ENCODE measurements around the gene FNDC1.

Gene FNDC1

GRCh38 chr6:159217595-159218275 lies 48.5 kb downstream of the FNDC1 start:
- Histone ChIP-seq H3K4me1 (ENCODE audit: insufficient read depth, low read length, severe bottlenecking) (peaks cover 3% of the 10 kb centered on the region), H3K9me3 (ENCODE audit: low read length) (no peaks in the 10 kb centered on the region), H3K27ac (ENCODE audit: low read depth, low read length, poor library complexity, severe bottlenecking) (no peak overlapping the region), H3K36me3 (ENCODE audit: insufficient read depth, low read length) (no peaks in the 10 kb centered on the region), H4K20me1 (ENCODE audit: insufficient read depth, low read length) (no peaks in the 10 kb centered on the region), H3K9ac (ENCODE audit: low read length) (no peak overlapping the region), H3K27me3 (ENCODE audit: insufficient read depth, low read length) (0 out of 2 replicates have a peak, but pooled peaks cover 10% of the 10 kb centered on the region), H3K4me2 (ENCODE audit: low read length) (peak overlapping the region; percentile 3; the same call in 1 of the 2 replicates), H2AFZ (ENCODE audit: low read length) (no peak overlapping the region), H3F3A (ENCODE audit: insufficient read depth, low read length) (no peaks in the 10 kb centered on the region), H3K9me2 (ENCODE audit: low read depth, low read length) (no peaks in the 10 kb centered on the region), H3K4me3 (ENCODE audit: low read depth, low read length, poor library complexity, severe bottlenecking) (no peak overlapping the region), H3K79me2 (ENCODE audit: insufficient read depth, low read length) (no peaks in the 10 kb centered on the region)
- TF ChIP-seq EZH2 (IDR thresholded peaks at IDR 0.05; ENCODE audit: borderline replicate concordance, low read length) = no peak
- TF ChIP-seq, protein P1, sequence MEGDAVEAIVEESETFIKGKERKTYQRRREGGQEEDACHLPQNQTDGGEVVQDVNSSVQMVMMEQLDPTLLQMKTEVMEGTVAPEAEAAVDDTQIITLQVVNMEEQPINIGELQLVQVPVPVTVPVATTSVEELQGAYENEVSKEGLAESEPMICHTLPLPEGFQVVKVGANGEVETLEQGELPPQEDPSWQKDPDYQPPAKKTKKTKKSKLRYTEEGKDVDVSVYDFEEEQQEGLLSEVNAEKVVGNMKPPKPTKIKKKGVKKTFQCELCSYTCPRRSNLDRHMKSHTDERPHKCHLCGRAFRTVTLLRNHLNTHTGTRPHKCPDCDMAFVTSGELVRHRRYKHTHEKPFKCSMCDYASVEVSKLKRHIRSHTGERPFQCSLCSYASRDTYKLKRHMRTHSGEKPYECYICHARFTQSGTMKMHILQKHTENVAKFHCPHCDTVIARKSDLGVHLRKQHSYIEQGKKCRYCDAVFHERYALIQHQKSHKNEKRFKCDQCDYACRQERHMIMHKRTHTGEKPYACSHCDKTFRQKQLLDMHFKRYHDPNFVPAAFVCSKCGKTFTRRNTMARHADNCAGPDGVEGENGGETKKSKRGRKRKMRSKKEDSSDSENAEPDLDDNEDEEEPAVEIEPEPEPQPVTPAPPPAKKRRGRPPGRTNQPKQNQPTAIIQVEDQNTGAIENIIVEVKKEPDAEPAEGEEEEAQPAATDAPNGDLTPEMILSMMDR (IDR thresholded peaks at IDR 0.05; ENCODE audit: low read length) = peak; percentile 57; the same call in 1 of the 2 replicates

GRCh38 chr6:159220093-159220492 lies 50.9 kb downstream of the FNDC1 start:
- H2AFZ ChIP-seq (ENCODE audit: low read length) = no peak overlapping the region

DNA sequence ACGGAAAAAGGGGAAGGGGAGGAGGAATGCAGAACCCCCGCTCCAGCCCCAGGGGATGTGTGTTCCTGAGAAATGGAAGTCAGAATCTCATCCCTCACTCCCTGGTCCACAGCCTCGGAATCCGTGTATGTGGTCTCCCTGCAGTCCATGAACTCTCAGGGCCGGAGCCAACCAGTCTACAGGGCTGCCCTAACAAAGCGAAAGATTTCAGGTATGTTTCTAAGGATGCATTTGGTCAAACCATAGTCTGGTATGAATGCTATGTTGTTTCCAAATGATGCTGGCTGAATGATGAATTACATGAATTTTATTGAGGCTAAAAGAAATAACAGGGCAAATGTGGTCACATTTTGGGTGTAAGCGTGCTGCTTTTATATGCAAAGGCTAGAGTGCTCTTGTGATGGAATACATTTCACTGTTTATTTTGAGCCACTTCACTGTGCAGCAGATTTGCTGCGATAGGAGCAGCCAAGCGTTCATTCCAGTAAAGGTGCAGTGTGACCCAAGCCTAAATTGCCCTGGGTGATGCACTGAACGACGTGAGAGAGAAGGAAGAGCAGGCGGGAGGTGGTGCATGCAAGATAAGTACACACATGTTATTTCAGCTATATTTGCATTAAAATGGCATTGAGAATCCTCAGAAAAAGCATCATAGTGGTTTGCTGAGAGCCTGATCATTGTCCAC lies 52.4 kb downstream of the FNDC1 start:
- H3K4me3 ChIP-seq (ENCODE audit: low read depth, low read length, poor library complexity, severe bottlenecking) = no peak overlapping the region
- H3K27ac ChIP-seq (ENCODE audit: low read depth, low read length, poor library complexity, severe bottlenecking) = no peak overlapping the region
- no peaks in the 10 kb centered on the region for H3K9me3 ChIP-seq (ENCODE audit: low read length)
- peaks cover 12% of the 10 kb centered on the region; the same call in 1 of the 2 replicates for H3K27me3 ChIP-seq (ENCODE audit: insufficient read depth, low read length)
- H4K20me1 ChIP-seq (ENCODE audit: insufficient read depth, low read length) = no peaks in the 10 kb centered on the region
- no peak overlapping the region for H3K4me2 ChIP-seq (ENCODE audit: low read length)
- H3K79me2 ChIP-seq (ENCODE audit: insufficient read depth, low read length) = no peaks in the 10 kb centered on the region
- TF ChIP-seq, protein P1 (IDR thresholded peaks at IDR 0.05; ENCODE audit: low read length) = no peak
- no peak for TF ChIP-seq EZH2 (IDR thresholded peaks at IDR 0.05; ENCODE audit: borderline replicate concordance, low read length)
- H3K9me2 ChIP-seq (ENCODE audit: low read depth, low read length) = no peaks in the 10 kb centered on the region
- peaks cover 3% of the 10 kb centered on the region for H3K4me1 ChIP-seq (ENCODE audit: insufficient read depth, low read length, severe bottlenecking)
- no peak overlapping the region for H3K9ac ChIP-seq (ENCODE audit: low read length)
- H3K36me3 ChIP-seq (ENCODE audit: insufficient read depth, low read length) = no peaks in the 10 kb centered on the region
- H2AFZ ChIP-seq (ENCODE audit: low read length) = no peak overlapping the region
- H3F3A ChIP-seq (ENCODE audit: insufficient read depth, low read length) = no peaks in the 10 kb centered on the region

More at GRCh38 chr6:159220093-159220492, 50.9 kb downstream of the FNDC1 start:
- no peaks in the 10 kb centered on the region for H3K79me2 ChIP-seq (ENCODE audit: insufficient read depth, low read length)
- no peaks in the 10 kb centered on the region for H3F3A ChIP-seq (ENCODE audit: insufficient read depth, low read length)
- peaks cover 3% of the 10 kb centered on the region for H3K4me1 ChIP-seq (ENCODE audit: insufficient read depth, low read length, severe bottlenecking)
- no peak for TF ChIP-seq EZH2 (IDR thresholded peaks at IDR 0.05; ENCODE audit: borderline replicate concordance, low read length)
- TF ChIP-seq, protein P1 (IDR thresholded peaks at IDR 0.05; ENCODE audit: low read length) = no peak
- H3K4me2 ChIP-seq (ENCODE audit: low read length) = no peak overlapping the region
- no peak overlapping the region for H3K4me3 ChIP-seq (ENCODE audit: low read depth, low read length, poor library complexity, severe bottlenecking)
- H3K9me2 ChIP-seq (ENCODE audit: low read depth, low read length) = no peaks in the 10 kb centered on the region
- H3K9ac ChIP-seq (ENCODE audit: low read length) = no peak overlapping the region
- no peaks in the 10 kb centered on the region for H4K20me1 ChIP-seq (ENCODE audit: insufficient read depth, low read length)
- no peaks in the 10 kb centered on the region for H3K36me3 ChIP-seq (ENCODE audit: insufficient read depth, low read length)
- 0 out of 2 replicates have a peak, but pooled peaks cover 7% of the 10 kb centered on the region for H3K27me3 ChIP-seq (ENCODE audit: insufficient read depth, low read length)
- H3K27ac ChIP-seq (ENCODE audit: low read depth, low read length, poor library complexity, severe bottlenecking) = no peak overlapping the region
- no peaks in the 10 kb centered on the region for H3K9me3 ChIP-seq (ENCODE audit: low read length)
